K562 (cell line): ENCODE measurements around the gene NOSIP. TPM values are rescaled to one million over a fixed set of nuclear protein-coding genes. Genes with fewer than 3 reads are reported as not detected.

Source experiments
- FOXA3 ChIP-seq, 2 experiments: fragments of 450-650 bp in 1 of 2; sonication (generic) in 1 of 2; formaldehyde crosslinking; IDR thresholded peaks in 1 of 2; conservative IDR thresholded peaks in 1 of 2; 2 replicates each; pipeline versions ENCODE4 v1.4.0 to v1.8.0; 2020 to 2022; ENCODE audit warnings: mild to moderate bottlenecking in 2 of 2, missing genetic modification reagents in 1 of 2
- KLF16 ChIP-seq: IDR thresholded peaks from 2 replicates; pipeline ENCODE4 v1.6.1; 2016; ENCODE audit warnings: antibody characterized with exemption
- MAZ ChIP-seq, 2 experiments: fragments of 450-650 bp in 1 of 2; sonication (generic) in 1 of 2; formaldehyde crosslinking; IDR thresholded peaks in 1 of 2; conservative IDR thresholded peaks in 1 of 2; 2 replicates each; pipeline versions ENCODE4 v1.4.0 to v1.5.0; 2020; ENCODE audit warnings: mild to moderate bottlenecking in 1 of 2, missing genetic modification reagents in 1 of 2
- TBL1XR1 ChIP-seq, 2 experiments: IDR thresholded peaks; 2 replicates each; pipeline ENCODE4 v1.6.1; 2012; ENCODE audit warnings: improper control_type of control experiment in 2 of 2, low read length in 2 of 2, mild to moderate bottlenecking in 1 of 2
- ZNF384 ChIP-seq: IDR thresholded peaks from 2 replicates; pipeline ENCODE4 v1.6.1; 2012; ENCODE audit warnings: low read depth, low read length, improper control_type of control experiment
- polyA plus RNA-seq, 8 experiments: library from polyadenylated mRNA; depleted of rRNA in 4 of 8; stranded (reverse) in 5 of 8; unstranded in 3 of 8; fragments of >200 nt; fragmentation: Nextera tagmentation in 2 of 8; fragmentation: Illumina TruSeq in 1 of 8; extraction: Ambion mirVana in 2 of 8; extraction: Trizol in 1 of 8; gene quantifications; 2 replicates each; pipeline versions ENCODE4 v1.2.1 to v1.2.3, GENCODE V29; 2011 to 2014; ENCODE audit warnings: inconsistent platforms in 1 of 8, missing spikeins in 1 of 8
- total RNA-seq, 7 experiments: library from RNA; depleted of rRNA in 6 of 7; stranded (reverse); fragments of >200 nt in 6 of 7; fragmentation: Illumina TruSeq in 2 of 7; extraction: Trizol in 2 of 7; gene quantifications; 2 replicates each; pipeline versions ENCODE4 v1.2.1 to v1.2.3, GENCODE V29; 2011 to 2021; ENCODE audit warnings: low replicate concordance in 1 of 7
- TF ChIP-seq, protein P1 (sequence below): fragments of 450-650 bp; IDR thresholded peaks from 2 replicates; pipeline ENCODE4 v1.7.1; 2018; ENCODE audit warnings: mild to moderate bottlenecking, low read depth; ENCODE audit not compliant: partially characterized antibody
- TF ChIP-seq, protein P2 (sequence below): IDR thresholded peaks from 2 replicates; pipeline ENCODE4 v1.6.1; 2011; ENCODE audit warnings: borderline replicate concordance, low read depth, mild to moderate bottlenecking, moderate library complexity, low read length; ENCODE audit not compliant: insufficient read depth, poor library complexity, severe bottlenecking
- TF ChIP-seq, protein P3 (sequence below): fragments of 250-450 bp; sonication (Bioruptor Pico); IDR thresholded peaks from 2 replicates; pipeline ENCODE4 v1.5.0; 2020; ENCODE audit warnings: mild to moderate bottlenecking, borderline replicate concordance
- TF ChIP-seq, protein P4 (sequence below), 3 experiments: IDR thresholded peaks in 2 of 3; conservative IDR thresholded peaks in 1 of 3; 2 replicates each; pipeline ENCODE4 v1.5.1; 2011 to 2012; ENCODE audit warnings: low read length in 3 of 3, mild to moderate bottlenecking in 3 of 3, control low read depth in 2 of 3, improper control_type of control experiment in 1 of 3, inconsistent platforms in 1 of 3, low read depth in 1 of 3, mixed read lengths in 1 of 3, moderate library complexity in 1 of 3; ENCODE audit not compliant: insufficient read depth in 2 of 3
- TF ChIP-seq, protein P5 (sequence below): fragments of 450-650 bp; IDR thresholded peaks from 2 replicates; pipeline ENCODE4 v1.6.1; 2018; ENCODE audit not compliant: partially characterized antibody

Gene NOSIP
- total and polyA plus RNA-seq, 9 of the 15 experiments (the other 6 are each of a cell fraction or from before 2014, with no cell fraction given): 14.4 to 153 (median 79.9) TPM

DNA sequence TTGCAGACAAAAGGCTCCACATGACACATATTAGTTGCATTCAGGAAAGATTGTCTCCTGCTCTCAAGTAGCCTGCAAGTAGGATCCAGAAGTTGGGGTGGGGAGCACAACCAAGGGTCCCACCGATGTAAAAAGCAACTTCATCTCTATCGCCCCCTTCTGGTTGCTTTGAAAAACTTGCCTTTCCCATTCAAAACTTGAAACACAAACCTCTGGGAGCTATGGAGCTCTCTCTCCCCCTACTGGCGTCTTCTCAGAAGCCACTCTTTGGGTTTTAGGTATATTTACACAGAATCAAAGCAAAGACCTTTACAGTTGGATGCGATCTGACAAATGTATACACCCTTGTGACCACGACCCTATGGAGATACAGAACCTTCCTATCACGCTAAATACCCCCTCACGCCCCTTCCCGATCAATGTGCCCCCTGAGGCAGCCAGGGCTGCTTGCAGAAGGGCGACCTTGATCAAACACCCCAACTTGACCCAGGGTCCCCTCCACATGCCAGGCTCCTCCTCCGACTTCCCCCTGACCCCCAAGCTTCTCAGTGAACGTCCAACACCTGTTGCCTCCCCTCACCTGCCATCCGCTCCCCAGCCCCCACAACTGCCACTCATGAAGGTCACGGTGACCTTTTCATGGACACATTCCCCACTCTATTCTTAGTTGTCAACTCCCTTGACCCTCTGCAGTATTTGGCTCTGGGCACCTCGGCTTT lies 10.1 kb downstream of the NOSIP start (continued):
- TF ChIP-seq, protein P1, sequence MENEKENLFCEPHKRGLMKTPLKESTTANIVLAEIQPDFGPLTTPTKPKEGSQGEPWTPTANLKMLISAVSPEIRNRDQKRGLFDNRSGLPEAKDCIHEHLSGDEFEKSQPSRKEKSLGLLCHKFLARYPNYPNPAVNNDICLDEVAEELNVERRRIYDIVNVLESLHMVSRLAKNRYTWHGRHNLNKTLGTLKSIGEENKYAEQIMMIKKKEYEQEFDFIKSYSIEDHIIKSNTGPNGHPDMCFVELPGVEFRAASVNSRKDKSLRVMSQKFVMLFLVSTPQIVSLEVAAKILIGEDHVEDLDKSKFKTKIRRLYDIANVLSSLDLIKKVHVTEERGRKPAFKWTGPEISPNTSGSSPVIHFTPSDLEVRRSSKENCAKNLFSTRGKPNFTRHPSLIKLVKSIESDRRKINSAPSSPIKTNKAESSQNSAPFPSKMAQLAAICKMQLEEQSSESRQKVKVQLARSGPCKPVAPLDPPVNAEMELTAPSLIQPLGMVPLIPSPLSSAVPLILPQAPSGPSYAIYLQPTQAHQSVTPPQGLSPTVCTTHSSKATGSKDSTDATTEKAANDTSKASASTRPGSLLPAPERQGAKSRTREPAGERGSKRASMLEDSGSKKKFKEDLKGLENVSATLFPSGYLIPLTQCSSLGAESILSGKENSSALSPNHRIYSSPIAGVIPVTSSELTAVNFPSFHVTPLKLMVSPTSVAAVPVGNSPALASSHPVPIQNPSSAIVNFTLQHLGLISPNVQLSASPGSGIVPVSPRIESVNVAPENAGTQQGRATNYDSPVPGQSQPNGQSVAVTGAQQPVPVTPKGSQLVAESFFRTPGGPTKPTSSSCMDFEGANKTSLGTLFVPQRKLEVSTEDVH: peak; percentile 55
- TF ChIP-seq KLF16: peak; percentile 67
- peak; percentile 32 to 37; a peak in 1 of 4 replicates for TF ChIP-seq FOXA3 (CRISPR knock-in tag; conservative IDR thresholded peaks at IDR 0.05 in 1 of 2, IDR thresholded peaks at IDR 0.05 in 1 of 2)
- peak; percentile 23; the same call in 1 of the 2 replicates for TF ChIP-seq ZNF384
- TF ChIP-seq, protein P2, sequence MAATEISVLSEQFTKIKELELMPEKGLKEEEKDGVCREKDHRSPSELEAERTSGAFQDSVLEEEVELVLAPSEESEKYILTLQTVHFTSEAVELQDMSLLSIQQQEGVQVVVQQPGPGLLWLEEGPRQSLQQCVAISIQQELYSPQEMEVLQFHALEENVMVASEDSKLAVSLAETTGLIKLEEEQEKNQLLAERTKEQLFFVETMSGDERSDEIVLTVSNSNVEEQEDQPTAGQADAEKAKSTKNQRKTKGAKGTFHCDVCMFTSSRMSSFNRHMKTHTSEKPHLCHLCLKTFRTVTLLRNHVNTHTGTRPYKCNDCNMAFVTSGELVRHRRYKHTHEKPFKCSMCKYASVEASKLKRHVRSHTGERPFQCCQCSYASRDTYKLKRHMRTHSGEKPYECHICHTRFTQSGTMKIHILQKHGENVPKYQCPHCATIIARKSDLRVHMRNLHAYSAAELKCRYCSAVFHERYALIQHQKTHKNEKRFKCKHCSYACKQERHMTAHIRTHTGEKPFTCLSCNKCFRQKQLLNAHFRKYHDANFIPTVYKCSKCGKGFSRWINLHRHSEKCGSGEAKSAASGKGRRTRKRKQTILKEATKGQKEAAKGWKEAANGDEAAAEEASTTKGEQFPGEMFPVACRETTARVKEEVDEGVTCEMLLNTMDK: peak; percentile 67
- peak in 1 of 2 experiments; percentile 22; a peak in 1 of 4 replicates for TF ChIP-seq TBL1XR1 (IDR thresholded peaks at IDR 0.05; ENCODE audit: low read length in 2 of 2)
- TF ChIP-seq, protein P3, sequence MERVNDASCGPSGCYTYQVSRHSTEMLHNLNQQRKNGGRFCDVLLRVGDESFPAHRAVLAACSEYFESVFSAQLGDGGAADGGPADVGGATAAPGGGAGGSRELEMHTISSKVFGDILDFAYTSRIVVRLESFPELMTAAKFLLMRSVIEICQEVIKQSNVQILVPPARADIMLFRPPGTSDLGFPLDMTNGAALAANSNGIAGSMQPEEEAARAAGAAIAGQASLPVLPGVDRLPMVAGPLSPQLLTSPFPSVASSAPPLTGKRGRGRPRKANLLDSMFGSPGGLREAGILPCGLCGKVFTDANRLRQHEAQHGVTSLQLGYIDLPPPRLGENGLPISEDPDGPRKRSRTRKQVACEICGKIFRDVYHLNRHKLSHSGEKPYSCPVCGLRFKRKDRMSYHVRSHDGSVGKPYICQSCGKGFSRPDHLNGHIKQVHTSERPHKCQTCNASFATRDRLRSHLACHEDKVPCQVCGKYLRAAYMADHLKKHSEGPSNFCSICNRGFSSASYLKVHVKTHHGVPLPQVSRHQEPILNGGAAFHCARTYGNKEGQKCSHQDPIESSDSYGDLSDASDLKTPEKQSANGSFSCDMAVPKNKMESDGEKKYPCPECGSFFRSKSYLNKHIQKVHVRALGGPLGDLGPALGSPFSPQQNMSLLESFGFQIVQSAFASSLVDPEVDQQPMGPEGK (CRISPR knock-in tag): no peak
- TF ChIP-seq, protein P4, sequence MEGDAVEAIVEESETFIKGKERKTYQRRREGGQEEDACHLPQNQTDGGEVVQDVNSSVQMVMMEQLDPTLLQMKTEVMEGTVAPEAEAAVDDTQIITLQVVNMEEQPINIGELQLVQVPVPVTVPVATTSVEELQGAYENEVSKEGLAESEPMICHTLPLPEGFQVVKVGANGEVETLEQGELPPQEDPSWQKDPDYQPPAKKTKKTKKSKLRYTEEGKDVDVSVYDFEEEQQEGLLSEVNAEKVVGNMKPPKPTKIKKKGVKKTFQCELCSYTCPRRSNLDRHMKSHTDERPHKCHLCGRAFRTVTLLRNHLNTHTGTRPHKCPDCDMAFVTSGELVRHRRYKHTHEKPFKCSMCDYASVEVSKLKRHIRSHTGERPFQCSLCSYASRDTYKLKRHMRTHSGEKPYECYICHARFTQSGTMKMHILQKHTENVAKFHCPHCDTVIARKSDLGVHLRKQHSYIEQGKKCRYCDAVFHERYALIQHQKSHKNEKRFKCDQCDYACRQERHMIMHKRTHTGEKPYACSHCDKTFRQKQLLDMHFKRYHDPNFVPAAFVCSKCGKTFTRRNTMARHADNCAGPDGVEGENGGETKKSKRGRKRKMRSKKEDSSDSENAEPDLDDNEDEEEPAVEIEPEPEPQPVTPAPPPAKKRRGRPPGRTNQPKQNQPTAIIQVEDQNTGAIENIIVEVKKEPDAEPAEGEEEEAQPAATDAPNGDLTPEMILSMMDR (IDR thresholded peaks at IDR 0.05 in 2 of 3, conservative IDR thresholded peaks at IDR 0.05 in 1 of 3; ENCODE audit: insufficient read depth in 2 of 3, low read depth in 1 of 3, low read length in 3 of 3): peak; percentile 98 to 100 (median 99)
- TF ChIP-seq, protein P5, sequence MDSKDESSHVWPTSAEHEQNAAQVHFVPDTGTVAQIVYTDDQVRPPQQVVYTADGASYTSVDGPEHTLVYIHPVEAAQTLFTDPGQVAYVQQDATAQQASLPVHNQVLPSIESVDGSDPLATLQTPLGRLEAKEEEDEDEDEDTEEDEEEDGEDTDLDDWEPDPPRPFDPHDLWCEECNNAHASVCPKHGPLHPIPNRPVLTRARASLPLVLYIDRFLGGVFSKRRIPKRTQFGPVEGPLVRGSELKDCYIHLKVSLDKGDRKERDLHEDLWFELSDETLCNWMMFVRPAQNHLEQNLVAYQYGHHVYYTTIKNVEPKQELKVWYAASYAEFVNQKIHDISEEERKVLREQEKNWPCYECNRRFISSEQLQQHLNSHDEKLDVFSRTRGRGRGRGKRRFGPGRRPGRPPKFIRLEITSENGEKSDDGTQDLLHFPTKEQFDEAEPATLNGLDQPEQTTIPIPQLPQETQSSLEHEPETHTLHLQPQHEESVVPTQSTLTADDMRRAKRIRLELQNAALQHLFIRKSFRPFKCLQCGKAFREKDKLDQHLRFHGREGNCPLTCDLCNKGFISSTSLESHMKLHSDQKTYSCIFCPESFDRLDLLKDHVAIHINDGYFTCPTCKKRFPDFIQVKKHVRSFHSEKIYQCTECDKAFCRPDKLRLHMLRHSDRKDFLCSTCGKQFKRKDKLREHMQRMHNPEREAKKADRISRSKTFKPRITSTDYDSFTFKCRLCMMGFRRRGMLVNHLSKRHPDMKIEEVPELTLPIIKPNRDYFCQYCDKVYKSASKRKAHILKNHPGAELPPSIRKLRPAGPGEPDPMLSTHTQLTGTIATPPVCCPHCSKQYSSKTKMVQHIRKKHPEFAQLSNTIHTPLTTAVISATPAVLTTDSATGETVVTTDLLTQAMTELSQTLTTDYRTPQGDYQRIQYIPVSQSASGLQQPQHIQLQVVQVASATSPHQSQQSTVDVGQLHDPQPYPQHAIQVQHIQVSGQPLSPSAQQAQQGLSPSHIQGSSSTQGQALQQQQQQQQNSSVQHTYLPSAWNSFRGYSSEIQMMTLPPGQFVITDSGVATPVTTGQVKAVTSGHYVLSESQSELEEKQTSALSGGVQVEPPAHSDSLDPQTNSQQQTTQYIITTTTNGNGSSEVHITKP: peak; percentile 8
- peak in 1 of 2 experiments; percentile 52; a peak in 1 of 4 replicates for TF ChIP-seq MAZ (CRISPR knock-in tag; conservative IDR thresholded peaks at IDR 0.05 in 1 of 2, IDR thresholded peaks at IDR 0.05 in 1 of 2)
